ENCODE results near the gene CEP112. TPM values are rescaled to one million over a fixed set of nuclear protein-coding genes. Genes with fewer than 3 reads are reported as not detected.

Gene CEP112
- total RNA-seq, 1 donor from 2014 or later: 14.5 TPM

DNA sequence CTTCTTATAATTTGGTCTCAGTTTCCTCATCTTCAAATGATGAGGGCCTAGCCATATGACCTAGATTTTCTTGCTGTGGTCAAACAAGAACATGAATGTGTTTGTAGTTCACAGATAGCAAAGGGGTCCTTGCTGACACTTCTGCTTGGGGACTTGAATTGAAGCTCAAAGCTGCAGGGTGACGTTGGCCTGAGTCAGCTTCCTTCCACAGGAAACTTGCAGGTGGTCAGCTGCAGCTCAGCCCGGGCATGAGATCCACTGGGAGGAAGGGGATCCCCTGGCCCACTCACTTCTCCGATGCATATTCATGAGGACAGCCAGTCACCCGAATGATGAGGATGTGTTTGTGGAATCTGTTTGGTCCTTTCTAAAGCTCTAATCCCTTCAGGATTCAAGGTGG, 587.9 kb downstream of the CEP112 start:
- TF ChIP-seq, protein P1, sequence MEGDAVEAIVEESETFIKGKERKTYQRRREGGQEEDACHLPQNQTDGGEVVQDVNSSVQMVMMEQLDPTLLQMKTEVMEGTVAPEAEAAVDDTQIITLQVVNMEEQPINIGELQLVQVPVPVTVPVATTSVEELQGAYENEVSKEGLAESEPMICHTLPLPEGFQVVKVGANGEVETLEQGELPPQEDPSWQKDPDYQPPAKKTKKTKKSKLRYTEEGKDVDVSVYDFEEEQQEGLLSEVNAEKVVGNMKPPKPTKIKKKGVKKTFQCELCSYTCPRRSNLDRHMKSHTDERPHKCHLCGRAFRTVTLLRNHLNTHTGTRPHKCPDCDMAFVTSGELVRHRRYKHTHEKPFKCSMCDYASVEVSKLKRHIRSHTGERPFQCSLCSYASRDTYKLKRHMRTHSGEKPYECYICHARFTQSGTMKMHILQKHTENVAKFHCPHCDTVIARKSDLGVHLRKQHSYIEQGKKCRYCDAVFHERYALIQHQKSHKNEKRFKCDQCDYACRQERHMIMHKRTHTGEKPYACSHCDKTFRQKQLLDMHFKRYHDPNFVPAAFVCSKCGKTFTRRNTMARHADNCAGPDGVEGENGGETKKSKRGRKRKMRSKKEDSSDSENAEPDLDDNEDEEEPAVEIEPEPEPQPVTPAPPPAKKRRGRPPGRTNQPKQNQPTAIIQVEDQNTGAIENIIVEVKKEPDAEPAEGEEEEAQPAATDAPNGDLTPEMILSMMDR (IDR thresholded peaks at IDR 0.05; ENCODE audit: borderline replicate concordance): no peak
- intact Hi-C loops (cut with micrococcal nuclease): no loop called here
- no peak for DNase-seq
- Histone ChIP-seq H3K27me3 (ENCODE audit: low read depth) (no peaks in the 10 kb centered on the region), H3K4me3 (no peak overlapping the region), H3K27ac (replicated peaks) (no peak overlapping the region), H3K9me3 (replicated peaks) (no peaks in the 10 kb centered on the region), H3K36me3 (no peaks in the 10 kb centered on the region), H3K4me1 (peaks cover 10% of the 10 kb centered on the region)

DNA sequence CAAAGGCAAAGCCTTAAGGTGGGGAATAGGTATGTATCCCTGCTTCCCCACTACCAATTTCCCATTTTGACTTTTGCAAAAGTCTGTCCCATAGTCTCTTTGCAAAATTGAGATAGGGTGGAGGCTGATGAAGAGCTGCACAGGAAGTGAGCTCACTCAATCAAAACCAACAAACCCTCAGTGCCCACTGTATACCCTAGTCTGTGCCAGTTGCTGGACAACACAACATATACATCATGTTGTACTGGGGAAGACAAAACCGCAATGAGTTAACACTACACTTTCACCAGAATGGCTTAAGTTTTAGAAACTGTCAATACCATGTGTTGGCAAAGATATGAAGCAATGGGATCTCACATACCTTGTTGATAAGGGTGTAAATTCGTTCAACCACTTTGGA, 590.1 kb downstream of the CEP112 start:
- no peak for DNase-seq
- no peak overlapping the region for H3K27ac ChIP-seq (replicated peaks)
- H3K4me1 ChIP-seq: peaks cover 10% of the 10 kb centered on the region
- no peaks in the 10 kb centered on the region for H3K27me3 ChIP-seq (ENCODE audit: low read depth)
- TF ChIP-seq, protein P1 (IDR thresholded peaks at IDR 0.05; ENCODE audit: borderline replicate concordance): no peak
- intact Hi-C loops (cut with micrococcal nuclease): no loop called here
- no peak overlapping the region for H3K4me3 ChIP-seq
- H3K36me3 ChIP-seq: no peaks in the 10 kb centered on the region
- H3K9me3 ChIP-seq (replicated peaks): no peaks in the 10 kb centered on the region

DNA sequence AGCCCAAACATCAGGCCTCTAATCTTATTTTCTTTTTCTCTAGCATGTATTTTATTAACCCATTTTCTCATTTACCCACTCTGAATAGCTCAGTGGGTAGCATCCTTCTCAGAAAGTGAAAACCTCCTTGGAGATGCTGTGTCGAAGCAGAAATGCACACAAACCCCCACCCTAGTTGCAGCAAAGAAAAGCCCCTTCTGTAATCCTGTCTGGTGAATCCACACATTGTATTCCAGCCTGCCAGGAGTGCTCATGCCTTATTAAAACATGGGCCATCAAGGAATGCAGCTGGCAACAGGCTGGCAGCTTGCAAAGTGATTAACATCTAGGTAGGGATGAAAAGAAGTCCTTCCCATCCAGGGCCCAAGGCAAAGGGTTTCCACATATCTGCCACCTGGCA, 590.8 kb downstream of the CEP112 start:
- intact Hi-C loops (cut with micrococcal nuclease): no loop called here
- Histone ChIP-seq H3K27me3 (ENCODE audit: low read depth) (no peaks in the 10 kb centered on the region), H3K36me3 (no peaks in the 10 kb centered on the region), H3K4me1 (peaks cover 10% of the 10 kb centered on the region), H3K9me3 (replicated peaks) (no peaks in the 10 kb centered on the region), H3K4me3 (no peak overlapping the region), H3K27ac (replicated peaks) (no peak overlapping the region)
- no peak for DNase-seq
- TF ChIP-seq, protein P1 (IDR thresholded peaks at IDR 0.05; ENCODE audit: borderline replicate concordance): no peak

DNA sequence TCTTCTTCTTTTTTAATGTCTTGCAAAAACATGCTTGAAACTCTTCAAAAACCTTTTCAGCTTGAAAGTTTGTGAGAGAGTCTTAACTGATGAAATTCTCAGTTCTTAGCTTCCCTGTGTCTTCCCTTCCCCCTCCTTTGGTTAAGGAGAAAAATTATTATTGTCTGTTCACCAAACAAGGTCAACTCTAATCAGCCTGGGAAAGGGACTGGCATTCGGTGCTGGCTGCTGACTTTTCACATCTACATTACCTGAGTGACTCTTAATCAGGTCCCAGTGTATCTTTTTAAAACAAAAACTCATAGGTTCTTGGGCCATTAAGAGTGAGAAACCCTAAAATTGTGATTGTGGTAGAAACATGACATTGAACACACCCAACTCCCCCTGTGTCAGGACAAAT, 591.4 kb downstream of the CEP112 start:
- intact Hi-C loops (cut with micrococcal nuclease): no loop called here
- H3K9me3 ChIP-seq (replicated peaks): no peaks in the 10 kb centered on the region
- H3K4me3 ChIP-seq: no peak overlapping the region
- no peaks in the 10 kb centered on the region for H3K36me3 ChIP-seq
- H3K27me3 ChIP-seq (ENCODE audit: low read depth): no peaks in the 10 kb centered on the region
- H3K27ac ChIP-seq (replicated peaks): no peak overlapping the region
- TF ChIP-seq, protein P1 (IDR thresholded peaks at IDR 0.05; ENCODE audit: borderline replicate concordance): no peak
- peaks cover 10% of the 10 kb centered on the region for H3K4me1 ChIP-seq
- DNase-seq: no peak

DNA sequence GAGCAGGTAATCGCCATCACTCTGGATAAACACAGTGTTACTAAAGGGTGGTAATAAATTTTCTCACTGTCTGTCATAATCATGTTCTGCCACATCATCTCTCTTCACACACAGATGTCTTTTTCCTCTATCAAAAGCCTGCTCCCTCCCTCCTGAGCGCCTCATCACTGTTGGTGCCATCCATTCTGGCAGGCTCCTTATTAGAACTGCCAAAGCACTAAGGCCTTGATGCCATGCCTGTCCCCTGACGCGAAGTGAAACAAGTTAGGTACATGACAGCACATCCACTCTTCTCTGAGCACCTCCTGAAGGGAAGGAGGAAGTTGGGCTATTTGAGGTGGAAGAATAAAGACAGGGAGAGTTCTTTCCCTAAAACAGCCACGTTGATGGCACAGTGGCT, 592.3 kb downstream of the CEP112 start:
- no peak overlapping the region for H3K27ac ChIP-seq (replicated peaks)
- H3K4me3 ChIP-seq: no peak overlapping the region
- TF ChIP-seq, protein P1 (IDR thresholded peaks at IDR 0.05; ENCODE audit: borderline replicate concordance): no peak
- H3K9me3 ChIP-seq (replicated peaks): no peaks in the 10 kb centered on the region
- H3K36me3 ChIP-seq: no peaks in the 10 kb centered on the region
- intact Hi-C loops (cut with micrococcal nuclease): no loop called here
- H3K27me3 ChIP-seq (ENCODE audit: low read depth): no peaks in the 10 kb centered on the region
- peaks cover 10% of the 10 kb centered on the region for H3K4me1 ChIP-seq
- DNase-seq: no peak

DNA sequence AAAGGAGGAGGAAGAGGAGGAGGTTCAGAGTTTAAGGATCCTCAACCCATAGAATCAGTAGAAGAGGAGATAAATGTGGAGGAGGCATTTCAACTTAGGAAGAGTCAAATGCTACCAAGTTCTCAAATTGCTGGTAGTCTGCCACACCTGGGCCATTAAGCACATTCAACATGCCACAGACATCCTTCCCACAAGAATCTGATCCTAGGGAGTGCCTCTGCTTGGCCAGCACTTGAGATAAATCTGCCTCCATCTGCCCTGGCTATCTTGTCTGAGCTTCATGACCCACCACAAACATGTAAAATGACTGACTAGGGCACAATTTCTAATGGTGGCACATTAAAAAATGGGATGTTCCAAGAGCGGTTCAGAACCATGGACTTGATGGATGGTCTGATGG, 593.2 kb downstream of the CEP112 start:
- no peak overlapping the region for H3K27ac ChIP-seq (replicated peaks)
- no peaks in the 10 kb centered on the region for H3K36me3 ChIP-seq
- intact Hi-C loops (cut with micrococcal nuclease): no loop called here
- H3K4me3 ChIP-seq: no peak overlapping the region
- peaks cover 10% of the 10 kb centered on the region for H3K4me1 ChIP-seq
- TF ChIP-seq, protein P1 (IDR thresholded peaks at IDR 0.05; ENCODE audit: borderline replicate concordance): no peak
- no peaks in the 10 kb centered on the region for H3K9me3 ChIP-seq (replicated peaks)
- no peak for DNase-seq
- no peaks in the 10 kb centered on the region for H3K27me3 ChIP-seq (ENCODE audit: low read depth)
